MM.1S (cell line): Measurements from ENCODE around the gene TENM4.

Experiments
- DNase-seq: peaks from one replicate; pipeline ENCODE4 v3.0.0-alpha.2; 2015
- H2AFZ ChIP-seq: fragments of 300-600 bp; sonication (generic); 2 replicates; pipeline ENCODE4 v1.6.0; 2016; ENCODE audit warnings: antibody characterized with exemption, low read length
- H3F3A ChIP-seq: fragments of 300-600 bp; sonication (generic); 2 replicates; pipeline ENCODE4 v1.6.1; 2016; ENCODE audit warnings: mild to moderate bottlenecking, antibody characterized with exemption, low read length, moderate library complexity, mixed read lengths; ENCODE audit not compliant: insufficient read depth
- H3K27ac ChIP-seq: fragments of 300-600 bp; sonication (generic); 2 replicates; pipeline ENCODE4 v1.5.1; 2016; ENCODE audit warnings: mild to moderate bottlenecking, low read length
- H3K27me3 ChIP-seq: fragments of 300-600 bp; sonication (generic); replicated peaks from 2 replicates; pipeline ENCODE4 v1.6.0; 2016; ENCODE audit warnings: low read length; ENCODE audit not compliant: insufficient read depth
- H3K36me3 ChIP-seq: fragments of 300-600 bp; sonication (generic); replicated peaks from 2 replicates; pipeline ENCODE4 v1.6.1; 2016; ENCODE audit warnings: mild to moderate bottlenecking, low read length, mixed read lengths; ENCODE audit not compliant: insufficient read depth
- H3K4me1 ChIP-seq: fragments of 300-600 bp; sonication (generic); 2 replicates; pipeline ENCODE4 v1.6.1; 2016; ENCODE audit warnings: low read length, mixed read lengths
- H3K4me2 ChIP-seq: fragments of 300-600 bp; sonication (generic); 2 replicates; pipeline ENCODE4 v1.6.0; 2016; ENCODE audit warnings: low read depth, low read length
- H3K4me3 ChIP-seq: fragments of 300-600 bp; sonication (generic); 2 replicates; pipeline ENCODE4 v1.5.1; 2016; ENCODE audit warnings: low read length, mixed read lengths
- H3K79me2 ChIP-seq: fragments of 300-600 bp; sonication (generic); 2 replicates; pipeline ENCODE4 v1.6.1; 2016; ENCODE audit warnings: mixed run types, low read length, mixed read lengths
- H3K9ac ChIP-seq: fragments of 300-600 bp; sonication (generic); 2 replicates; pipeline ENCODE4 v1.6.1; 2016; ENCODE audit warnings: low read length, mixed read lengths
- H3K9me2 ChIP-seq: fragments of 300-600 bp; sonication (generic); replicated peaks from 2 replicates; pipeline ENCODE4 v1.6.1; 2016; ENCODE audit warnings: mild to moderate bottlenecking, low read length, mixed read lengths; ENCODE audit not compliant: insufficient read depth
- H3K9me3 ChIP-seq: fragments of 300-600 bp; sonication (generic); replicated peaks from 2 replicates; pipeline ENCODE4 v1.6.1; 2016; ENCODE audit warnings: mild to moderate bottlenecking, low read length, mixed read lengths; ENCODE audit not compliant: insufficient read depth
- H4K20me1 ChIP-seq: fragments of 300-600 bp; sonication (generic); 2 replicates; pipeline ENCODE4 v1.6.1; 2016; ENCODE audit warnings: mild to moderate bottlenecking, low read length, moderate library complexity, mixed read lengths; ENCODE audit not compliant: insufficient read depth
- CTCF ChIP-seq: fragments of 300-600 bp; sonication (generic); IDR thresholded peaks from 2 replicates; pipeline ENCODE4 v1.5.1; 2016; ENCODE audit warnings: antibody characterized with exemption, low read length, mixed read lengths
- EZH2 ChIP-seq: fragments of 300-600 bp; sonication (generic); optimal IDR thresholded peaks from 2 replicates; pipeline ENCODE3; 2017; ENCODE audit warnings: low read depth, mild to moderate bottlenecking, antibody characterized with exemption, low read length, mixed read lengths
- EZH2phosphoT487 ChIP-seq: fragments of 300-600 bp; sonication (generic); IDR thresholded peaks from 2 replicates; pipeline ENCODE4 v1.6.1; 2018; ENCODE audit warnings: antibody characterized with exemption, low read length

TENM4 gene

GRCh38 chr11:79414644-79415317, 26.0 kb downstream of the TENM4 start:
- Histone ChIP-seq H2AFZ (no peak overlapping the region), H4K20me1 (no peaks in the 10 kb centered on the region)
- no peak for TF ChIP-seq EZH2
- TF ChIP-seq CTCF, result no peak
- TF ChIP-seq EZH2phosphoT487, result no peak

GRCh38 chr11:79414041-79414440, 26.8 kb downstream of the TENM4 start:
- DNase-seq, result no peak
- Histone ChIP-seq H2AFZ (no peak overlapping the region), H3K27ac (no peak overlapping the region), H3K9me3 (no peaks in the 10 kb centered on the region), H3K4me3 (no peak overlapping the region), H3K79me2 (no peaks in the 10 kb centered on the region), H3K9me2 (no peaks in the 10 kb centered on the region), H4K20me1 (no peaks in the 10 kb centered on the region), H3K9ac (no peak overlapping the region), H3K27me3 (no peaks in the 10 kb centered on the region), H3K36me3 (no peaks in the 10 kb centered on the region), H3K4me2 (no peak overlapping the region), H3K4me1 (no peaks in the 10 kb centered on the region), H3F3A (no peaks in the 10 kb centered on the region)
- TF ChIP-seq EZH2phosphoT487 (no peak), EZH2 (no peak), CTCF (no peak)

More at GRCh38 chr11:79414644-79415317, 26.0 kb downstream of the TENM4 start:
- H3K27ac ChIP-seq, result no peak overlapping the region
- H3K9me3 ChIP-seq, result no peaks in the 10 kb centered on the region
- no peaks in the 10 kb centered on the region for H3K79me2 ChIP-seq
- no peaks in the 10 kb centered on the region for H3F3A ChIP-seq
- no peaks in the 10 kb centered on the region for H3K36me3 ChIP-seq
- H3K9ac ChIP-seq, result no peak overlapping the region
- DNase-seq, result no peak
- H3K4me1 ChIP-seq, result no peaks in the 10 kb centered on the region
- no peak overlapping the region for H3K4me2 ChIP-seq
- no peaks in the 10 kb centered on the region for H3K9me2 ChIP-seq
- H3K4me3 ChIP-seq, result no peak overlapping the region
- H3K27me3 ChIP-seq, result no peaks in the 10 kb centered on the region

GRCh38 chr11:79413268-79413667, 27.6 kb downstream of the TENM4 start:
- no peak for DNase-seq
- no peaks in the 10 kb centered on the region for H3K9me3 ChIP-seq
- no peaks in the 10 kb centered on the region for H3K79me2 ChIP-seq
- H3K4me1 ChIP-seq, result no peaks in the 10 kb centered on the region
- H3K27ac ChIP-seq, result no peak overlapping the region
- TF ChIP-seq EZH2 (no peak), CTCF (no peak), EZH2phosphoT487 (no peak)
- no peaks in the 10 kb centered on the region for H3K27me3 ChIP-seq
- no peaks in the 10 kb centered on the region for H3F3A ChIP-seq
- no peak overlapping the region for H3K4me2 ChIP-seq
- H3K9ac ChIP-seq, result no peak overlapping the region
- no peaks in the 10 kb centered on the region for H4K20me1 ChIP-seq
- no peak overlapping the region for H2AFZ ChIP-seq
- no peak overlapping the region for H3K4me3 ChIP-seq
- no peaks in the 10 kb centered on the region for H3K36me3 ChIP-seq
- no peaks in the 10 kb centered on the region for H3K9me2 ChIP-seq
